ENCODE results near the gene ITGA4.
A peak's percentile ranks its signal among the peaks of the same experiment; 100 is the strongest.
"Not testable (repeated sequence)": the region's sequence is repeated elsewhere in the genome, so short reads cannot be mapped to it uniquely, and the experiment has no call there.

Gene ITGA4

GRCh38 chr2:181431674-181432073 is 25.5 kb upstream of the ITGA4 start:
- Histone ChIP-seq H3K4me3 (ENCODE audit: low read length in 2 of 2) (no peak overlapping the region), H3K9ac (ENCODE audit: low read depth in 1 of 2, low read length in 2 of 2) (no peak overlapping the region), H3K27me3 (ENCODE audit: control insufficient read depth in 2 of 2, insufficient read depth in 2 of 2, low read length in 2 of 2) (no peaks in the 10 kb centered on the region), H3K9me3 (ENCODE audit: control insufficient read depth in 2 of 2, low read length in 2 of 2) (peaks cover 0 to 1% of the 10 kb centered on the region in 2 donors), H3K27ac (ENCODE audit: low read depth in 2 of 2, low read length in 2 of 2) (no peak overlapping the region), H3K4me1 (ENCODE audit: control insufficient read depth in 2 of 2, insufficient read depth in 2 of 2, low read length in 2 of 2) (no peaks in the 10 kb centered on the region), H3K36me3 (ENCODE audit: control insufficient read depth in 2 of 2, insufficient read depth in 2 of 2, low read length in 2 of 2) (no peaks in the 10 kb centered on the region)

- no peak overlapping the region for H3K4me3 ChIP-seq (ENCODE audit: low read length in 2 of 2)
- peaks cover 0 to 1% of the 10 kb centered on the region in 2 donors for H3K9me3 ChIP-seq (ENCODE audit: control insufficient read depth in 2 of 2, low read length in 2 of 2)
- H3K9ac ChIP-seq (ENCODE audit: low read depth in 1 of 2, low read length in 2 of 2): no peak overlapping the region
- no peaks in the 10 kb centered on the region for H3K36me3 ChIP-seq (ENCODE audit: control insufficient read depth in 2 of 2, insufficient read depth in 2 of 2, low read length in 2 of 2)
- H3K4me1 ChIP-seq (ENCODE audit: control insufficient read depth in 2 of 2, insufficient read depth in 2 of 2, low read length in 2 of 2): peaks cover 0 to 4% of the 10 kb centered on the region in 2 donors
- no peak overlapping the region for H3K27ac ChIP-seq (ENCODE audit: low read depth in 2 of 2, low read length in 2 of 2)
- no peaks in the 10 kb centered on the region for H3K27me3 ChIP-seq (ENCODE audit: control insufficient read depth in 2 of 2, insufficient read depth in 2 of 2, low read length in 2 of 2)
These were observed 18.9 kb upstream of the ITGA4 start for GRCh38 chr2:181438261-181438660.

- Histone ChIP-seq H3K4me1 (ENCODE audit: control insufficient read depth in 2 of 2, insufficient read depth in 2 of 2, low read length in 2 of 2) (peaks cover 0 to 4% of the 10 kb centered on the region in 2 donors), H3K4me3 (ENCODE audit: low read length in 2 of 2) (no peak overlapping the region), H3K36me3 (ENCODE audit: control insufficient read depth in 2 of 2, insufficient read depth in 2 of 2, low read length in 2 of 2) (no peaks in the 10 kb centered on the region), H3K9ac (ENCODE audit: low read depth in 1 of 2, low read length in 2 of 2) (no peak overlapping the region), H3K27me3 (ENCODE audit: control insufficient read depth in 2 of 2, insufficient read depth in 2 of 2, low read length in 2 of 2) (no peaks in the 10 kb centered on the region), H3K9me3 (ENCODE audit: control insufficient read depth in 2 of 2, low read length in 2 of 2) (no peaks in the 10 kb centered on the region), H3K27ac (ENCODE audit: low read depth in 2 of 2, low read length in 2 of 2) (no peak overlapping the region)
These were observed 16.8 kb upstream of the ITGA4 start for GRCh38 chr2:181440344-181440743.

- H3K9me3 ChIP-seq (ENCODE audit: control insufficient read depth in 2 of 2, low read length in 2 of 2): no peaks in the 10 kb centered on the region
- H3K27ac ChIP-seq (ENCODE audit: low read depth in 2 of 2, low read length in 2 of 2): no peak overlapping the region
- no peaks in the 10 kb centered on the region for H3K27me3 ChIP-seq (ENCODE audit: control insufficient read depth in 2 of 2, insufficient read depth in 2 of 2, low read length in 2 of 2)
- H3K4me3 ChIP-seq (ENCODE audit: low read length in 2 of 2): no peak overlapping the region
- H3K36me3 ChIP-seq (ENCODE audit: control insufficient read depth in 2 of 2, insufficient read depth in 2 of 2, low read length in 2 of 2): no peaks in the 10 kb centered on the region
- peaks cover 0 to 4% of the 10 kb centered on the region in 2 donors for H3K4me1 ChIP-seq (ENCODE audit: control insufficient read depth in 2 of 2, insufficient read depth in 2 of 2, low read length in 2 of 2)
- no peak overlapping the region for H3K9ac ChIP-seq (ENCODE audit: low read depth in 1 of 2, low read length in 2 of 2)
These were observed 16.3 kb upstream of the ITGA4 start for GRCh38 chr2:181440919-181441318.

- no peaks in the 10 kb centered on the region for H3K27me3 ChIP-seq (ENCODE audit: control insufficient read depth in 2 of 2, insufficient read depth in 2 of 2, low read length in 2 of 2)
- peaks cover 0 to 4% of the 10 kb centered on the region in 2 donors for H3K4me1 ChIP-seq (ENCODE audit: control insufficient read depth in 2 of 2, insufficient read depth in 2 of 2, low read length in 2 of 2)
- H3K9me3 ChIP-seq (ENCODE audit: control insufficient read depth in 2 of 2, low read length in 2 of 2): no peaks in the 10 kb centered on the region
- H3K9ac ChIP-seq (ENCODE audit: low read depth in 1 of 2, low read length in 2 of 2): no peak overlapping the region
- no peak overlapping the region for H3K4me3 ChIP-seq (ENCODE audit: low read length in 2 of 2)
- H3K27ac ChIP-seq (ENCODE audit: low read depth in 2 of 2, low read length in 2 of 2): no peak overlapping the region
- no peaks in the 10 kb centered on the region for H3K36me3 ChIP-seq (ENCODE audit: control insufficient read depth in 2 of 2, insufficient read depth in 2 of 2, low read length in 2 of 2)
These were observed 15.5 kb upstream of the ITGA4 start for GRCh38 chr2:181441670-181442069.

GRCh38 chr2:181444654-181445053 is 12.5 kb upstream of the ITGA4 start:
- no peaks in the 10 kb centered on the region for H3K27me3 ChIP-seq (ENCODE audit: control insufficient read depth in 2 of 2, insufficient read depth in 2 of 2, low read length in 2 of 2)
- no peak overlapping the region for H3K4me3 ChIP-seq (ENCODE audit: low read length in 2 of 2)
- H3K9me3 ChIP-seq (ENCODE audit: control insufficient read depth in 2 of 2, low read length in 2 of 2): no peaks in the 10 kb centered on the region
- H3K36me3 ChIP-seq (ENCODE audit: control insufficient read depth in 2 of 2, insufficient read depth in 2 of 2, low read length in 2 of 2): no peaks in the 10 kb centered on the region
- no peak overlapping the region for H3K27ac ChIP-seq (ENCODE audit: low read depth in 2 of 2, low read length in 2 of 2)
- peaks cover 0 to 4% of the 10 kb centered on the region in 2 donors for H3K4me1 ChIP-seq (ENCODE audit: control insufficient read depth in 2 of 2, insufficient read depth in 2 of 2, low read length in 2 of 2)
- H3K9ac ChIP-seq (ENCODE audit: low read depth in 1 of 2, low read length in 2 of 2): no peak overlapping the region

- Histone ChIP-seq H3K4me1 (ENCODE audit: control insufficient read depth in 2 of 2, insufficient read depth in 2 of 2, low read length in 2 of 2) (no peaks in the 10 kb centered on the region), H3K36me3 (ENCODE audit: control insufficient read depth in 2 of 2, insufficient read depth in 2 of 2, low read length in 2 of 2) (no peaks in the 10 kb centered on the region)
These were observed 10.2 kb upstream of the ITGA4 start for GRCh38 chr2:181446985-181447384.

GRCh38 chr2:181449278-181449677 is 7.9 kb upstream of the ITGA4 start:
- not testable (repeated sequence) for H3K9ac ChIP-seq (ENCODE audit: low read depth in 1 of 2, low read length in 2 of 2); H3K36me3 ChIP-seq (ENCODE audit: control insufficient read depth in 2 of 2, insufficient read depth in 2 of 2, low read length in 2 of 2); H3K9me3 ChIP-seq (ENCODE audit: control insufficient read depth in 2 of 2, low read length in 2 of 2); H3K27ac ChIP-seq (ENCODE audit: low read depth in 2 of 2, low read length in 2 of 2); H3K4me1 ChIP-seq (ENCODE audit: control insufficient read depth in 2 of 2, insufficient read depth in 2 of 2, low read length in 2 of 2); H3K27me3 ChIP-seq (ENCODE audit: control insufficient read depth in 2 of 2, insufficient read depth in 2 of 2, low read length in 2 of 2); H3K4me3 ChIP-seq (ENCODE audit: low read length in 2 of 2)

More at GRCh38 chr2:181446985-181447384, 10.2 kb upstream of the ITGA4 start:
- Histone ChIP-seq H3K9me3 (ENCODE audit: control insufficient read depth in 2 of 2, low read length in 2 of 2) (no peaks in the 10 kb centered on the region), H3K27ac (ENCODE audit: low read depth in 2 of 2, low read length in 2 of 2) (no peak overlapping the region), H3K9ac (ENCODE audit: low read depth in 1 of 2, low read length in 2 of 2) (no peak overlapping the region), H3K27me3 (ENCODE audit: control insufficient read depth in 2 of 2, insufficient read depth in 2 of 2, low read length in 2 of 2) (no peaks in the 10 kb centered on the region), H3K4me3 (ENCODE audit: low read length in 2 of 2) (no peak overlapping the region)

- H3K36me3 ChIP-seq (ENCODE audit: control insufficient read depth in 2 of 2, insufficient read depth in 2 of 2, low read length in 2 of 2): no peaks in the 10 kb centered on the region
- H3K4me3 ChIP-seq (ENCODE audit: low read length in 2 of 2): no peak overlapping the region
- peaks cover 0 to 6% of the 10 kb centered on the region in 2 donors for H3K4me1 ChIP-seq (ENCODE audit: control insufficient read depth in 2 of 2, insufficient read depth in 2 of 2, low read length in 2 of 2)
- no peak overlapping the region for H3K9ac ChIP-seq (ENCODE audit: low read depth in 1 of 2, low read length in 2 of 2)
- no peak overlapping the region for H3K27ac ChIP-seq (ENCODE audit: low read depth in 2 of 2, low read length in 2 of 2)
- H3K27me3 ChIP-seq (ENCODE audit: control insufficient read depth in 2 of 2, insufficient read depth in 2 of 2, low read length in 2 of 2): peaks cover 3 to 14% of the 10 kb centered on the region in 2 donors
- H3K9me3 ChIP-seq (ENCODE audit: control insufficient read depth in 2 of 2, low read length in 2 of 2): no peaks in the 10 kb centered on the region
These were observed 2.3 kb upstream of the ITGA4 start for GRCh38 chr2:181454686-181455450.

GRCh38 chr2:181456660-181457120 is 496 bp upstream of the ITGA4 start:
- Histone ChIP-seq H3K9ac (ENCODE audit: low read depth in 1 of 2, low read length in 2 of 2) (peak overlapping the region; percentile 66 to 68), H3K4me3 (ENCODE audit: low read length in 2 of 2) (peak overlapping the region; percentile 76 to 82), H3K27me3 (ENCODE audit: control insufficient read depth in 2 of 2, insufficient read depth in 2 of 2, low read length in 2 of 2) (peaks cover 3 to 14% of the 10 kb centered on the region in 2 donors), H3K36me3 (ENCODE audit: control insufficient read depth in 2 of 2, insufficient read depth in 2 of 2, low read length in 2 of 2) (no peaks in the 10 kb centered on the region), H3K4me1 (ENCODE audit: control insufficient read depth in 2 of 2, insufficient read depth in 2 of 2, low read length in 2 of 2) (peaks cover 0 to 6% of the 10 kb centered on the region in 2 donors), H3K9me3 (ENCODE audit: control insufficient read depth in 2 of 2, low read length in 2 of 2) (no peaks in the 10 kb centered on the region), H3K27ac (ENCODE audit: low read depth in 2 of 2, low read length in 2 of 2) (peak overlapping the region; percentile 83 to 88)

Data from mucosa of rectum (tissue), 2 donors.